Hepatocyte (in vitro differentiated cells): ENCODE data around the gene PDHX. TPM values are rescaled to one million over a fixed set of nuclear protein-coding genes. Genes with fewer than 3 reads are reported as not detected.
A peak's percentile ranks its signal among the peaks of the same experiment; 100 is the strongest.

ENCODE experiments used
- DNase-seq: peaks from one replicate; pipeline ENCODE4 v3.0.0-alpha.2; 2016; ENCODE audit warnings: low spot score
- H2AFZ ChIP-seq: fragments of 200-600 bp; sonication (generic); 2 replicates; pipeline ENCODE4 v1.6.0; 2016; ENCODE audit warnings: antibody characterized with exemption, mild to moderate bottlenecking
- H3K27ac ChIP-seq: fragments of 200-600 bp; sonication (generic); 2 replicates; pipeline ENCODE4 v1.5.1; 2016; ENCODE audit warnings: mild to moderate bottlenecking
- H3K27me3 ChIP-seq: fragments of 200-600 bp; sonication (generic); 2 replicates; pipeline ENCODE4 v1.6.1; 2016
- H3K36me3 ChIP-seq: fragments of 200-600 bp; sonication (generic); replicated peaks from 2 replicates; pipeline ENCODE4 v1.5.1; 2016; ENCODE audit warnings: low read depth; ENCODE audit not compliant: insufficient read depth
- H3K4me1 ChIP-seq: fragments of 200-600 bp; sonication (generic); 2 replicates; pipeline ENCODE4 v1.5.1; 2016; ENCODE audit warnings: mild to moderate bottlenecking, moderate library complexity; ENCODE audit not compliant: insufficient read depth
- H3K4me2 ChIP-seq: fragments of 200-600 bp; sonication (generic); 2 replicates; pipeline ENCODE4 v1.6.0; 2016
- H3K4me3 ChIP-seq: fragments of 200-600 bp; sonication (generic); 2 replicates; pipeline ENCODE4 v1.5.1; 2016; ENCODE audit warnings: mild to moderate bottlenecking
- H3K79me2 ChIP-seq: fragments of 200-600 bp; sonication (generic); 2 replicates; pipeline ENCODE4 v1.6.0; 2017; ENCODE audit warnings: mild to moderate bottlenecking
- H3K9me2 ChIP-seq: fragments of 200-600 bp; sonication (generic); replicated peaks from 2 replicates; pipeline ENCODE4 v1.6.0; 2017; ENCODE audit warnings: mild to moderate bottlenecking; ENCODE audit not compliant: insufficient read depth
- H3K9me3 ChIP-seq: fragments of 200-600 bp; sonication (generic); 2 replicates; pipeline ENCODE4 v1.5.1; 2016; ENCODE audit warnings: low read depth, mild to moderate bottlenecking
- H4K20me1 ChIP-seq: fragments of 200-600 bp; sonication (generic); 2 replicates; pipeline ENCODE4 v1.6.0; 2016; ENCODE audit warnings: mild to moderate bottlenecking; ENCODE audit not compliant: insufficient read depth, poor library complexity, severe bottlenecking
- EZH2 ChIP-seq: fragments of 200-600 bp; sonication (generic); IDR thresholded peaks from 2 replicates; pipeline ENCODE4 v1.6.1; 2016; ENCODE audit warnings: antibody characterized with exemption, mild to moderate bottlenecking, borderline replicate concordance
- EZH2phosphoT487 ChIP-seq: fragments of 200-600 bp; sonication (generic); IDR thresholded peaks from one replicate; pipeline ENCODE4 v1.6.1; 2018; ENCODE audit warnings: antibody characterized with exemption, mild to moderate bottlenecking, low read depth, moderate library complexity; ENCODE audit not compliant: unreplicated experiment, severe bottlenecking
- WGBS: methylation state at CpG from one replicate; pipeline ENCODE4 v1.1.6; 2016; ENCODE audit warnings: low lambda C conversion rate; ENCODE audit errors: missing lambda C conversion rate; 5-methylcytosine and 5-hydroxymethylcytosine counted together
- polyA plus RNA-seq: library from polyadenylated mRNA; unstranded; fragments of >200 nt; fragmentation: Nextera tagmentation; extraction: Ambion mirVana; gene quantifications from 2 replicates; pipeline ENCODE4 v1.2.1, GENCODE V29; 2016
- total RNA-seq: library from RNA; depleted of rRNA; stranded (reverse); fragments of >200 nt; gene quantifications from 2 replicates; pipeline ENCODE4 v1.2.3, GENCODE V29; 2014
- TF ChIP-seq, protein P1 (sequence below): fragments of 200-600 bp; sonication (generic); IDR thresholded peaks from 2 replicates; pipeline ENCODE4 v1.5.1; 2016; ENCODE audit warnings: antibody characterized with exemption, mild to moderate bottlenecking; ENCODE audit not compliant: poor library complexity

Gene PDHX
- total and polyA plus RNA-seq, 2 experiments from 2014 or later: 44.8 to 46.8 TPM

DNA sequence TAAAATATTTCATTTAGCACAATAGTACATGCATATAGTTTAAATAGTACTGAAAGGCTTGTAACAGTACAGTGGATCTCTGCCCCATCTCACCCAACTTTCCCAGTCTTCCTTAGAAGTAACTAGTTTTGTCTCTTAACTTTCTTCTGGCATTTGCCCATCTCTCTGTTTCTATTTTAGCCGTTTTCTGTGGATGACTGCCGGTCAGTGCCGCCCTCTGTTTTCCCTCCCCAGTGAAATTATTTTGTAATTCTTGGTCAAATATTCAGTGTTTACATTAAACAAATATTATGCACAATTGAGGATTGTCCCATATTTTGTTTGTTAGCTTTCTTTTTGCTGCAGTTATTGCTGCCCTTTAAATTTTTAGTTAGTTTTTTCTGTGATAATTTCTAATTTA, 8.3 kb downstream of the PDHX start:
- H3K9me2 ChIP-seq: no peaks in the 10 kb centered on the region
- H3K27me3 ChIP-seq: no peaks in the 10 kb centered on the region
- peaks cover 95% of the 10 kb centered on the region for H3K79me2 ChIP-seq
- no peak for TF ChIP-seq EZH2
- no peak for TF ChIP-seq EZH2phosphoT487
- TF ChIP-seq, protein P1, sequence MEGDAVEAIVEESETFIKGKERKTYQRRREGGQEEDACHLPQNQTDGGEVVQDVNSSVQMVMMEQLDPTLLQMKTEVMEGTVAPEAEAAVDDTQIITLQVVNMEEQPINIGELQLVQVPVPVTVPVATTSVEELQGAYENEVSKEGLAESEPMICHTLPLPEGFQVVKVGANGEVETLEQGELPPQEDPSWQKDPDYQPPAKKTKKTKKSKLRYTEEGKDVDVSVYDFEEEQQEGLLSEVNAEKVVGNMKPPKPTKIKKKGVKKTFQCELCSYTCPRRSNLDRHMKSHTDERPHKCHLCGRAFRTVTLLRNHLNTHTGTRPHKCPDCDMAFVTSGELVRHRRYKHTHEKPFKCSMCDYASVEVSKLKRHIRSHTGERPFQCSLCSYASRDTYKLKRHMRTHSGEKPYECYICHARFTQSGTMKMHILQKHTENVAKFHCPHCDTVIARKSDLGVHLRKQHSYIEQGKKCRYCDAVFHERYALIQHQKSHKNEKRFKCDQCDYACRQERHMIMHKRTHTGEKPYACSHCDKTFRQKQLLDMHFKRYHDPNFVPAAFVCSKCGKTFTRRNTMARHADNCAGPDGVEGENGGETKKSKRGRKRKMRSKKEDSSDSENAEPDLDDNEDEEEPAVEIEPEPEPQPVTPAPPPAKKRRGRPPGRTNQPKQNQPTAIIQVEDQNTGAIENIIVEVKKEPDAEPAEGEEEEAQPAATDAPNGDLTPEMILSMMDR: no peak
- DNase-seq: no peak
- peaks cover 23% of the 10 kb centered on the region for H4K20me1 ChIP-seq
- H3K9me3 ChIP-seq: no peaks in the 10 kb centered on the region
- H3K27ac ChIP-seq: no peak overlapping the region
- 74% methylated on average over 3 of the region's 3 CpGs for WGBS
- no peak overlapping the region for H2AFZ ChIP-seq
- H3K4me1 ChIP-seq: peaks cover 28% of the 10 kb centered on the region
- H3K4me2 ChIP-seq: no peak overlapping the region
- H3K4me3 ChIP-seq: no peak overlapping the region
- H3K36me3 ChIP-seq: no peaks in the 10 kb centered on the region

DNA sequence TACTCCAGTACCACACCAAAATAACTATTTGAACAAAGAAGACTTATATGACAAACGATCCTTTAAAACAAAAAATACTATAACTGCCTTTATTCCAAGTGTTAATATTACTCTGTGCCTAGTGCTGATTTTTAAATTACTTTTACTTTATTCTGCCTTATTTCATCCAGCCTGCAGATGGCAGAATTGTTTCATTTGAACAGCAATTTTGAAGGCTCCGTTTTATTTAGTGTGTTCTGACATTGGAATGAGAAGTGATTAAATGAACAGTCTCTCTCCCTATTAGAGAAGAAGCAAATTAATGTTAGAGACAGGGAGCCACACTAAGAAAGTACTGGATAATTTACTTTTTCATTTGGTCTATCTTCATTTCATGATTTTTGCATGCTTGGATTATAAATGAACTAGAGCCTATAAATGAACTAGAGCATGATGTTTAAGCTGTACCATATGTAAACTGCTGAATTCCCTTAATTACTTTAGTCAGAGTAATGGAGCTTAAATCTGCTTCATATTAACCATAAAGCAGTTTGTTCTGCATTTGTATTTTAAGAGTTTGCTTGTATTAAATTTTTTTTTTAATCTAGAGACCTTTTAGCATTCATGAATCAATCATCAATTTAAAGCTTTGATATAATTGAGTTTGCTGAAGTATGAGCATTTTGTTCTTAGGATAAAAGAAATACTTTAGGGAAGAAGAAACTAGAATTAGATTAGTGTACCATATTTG, 9.8 kb downstream of the PDHX start:
- H3K9me3 ChIP-seq: no peaks in the 10 kb centered on the region
- no peak overlapping the region for H3K4me2 ChIP-seq
- H3K9me2 ChIP-seq: no peaks in the 10 kb centered on the region
- peaks cover 23% of the 10 kb centered on the region for H4K20me1 ChIP-seq
- no peak overlapping the region for H2AFZ ChIP-seq
- H3K4me3 ChIP-seq: no peak overlapping the region
- DNase-seq: peak; percentile 51
- H3K27ac ChIP-seq: no peak overlapping the region
- TF ChIP-seq, protein P1: peak; percentile 77
- no peak for TF ChIP-seq EZH2phosphoT487
- peaks cover 32% of the 10 kb centered on the region for H3K4me1 ChIP-seq
- no peaks in the 10 kb centered on the region for H3K36me3 ChIP-seq
- WGBS: 8% methylated on average over 2 of the region's 2 CpGs
- H3K79me2 ChIP-seq: peaks cover 94% of the 10 kb centered on the region
- H3K27me3 ChIP-seq: no peaks in the 10 kb centered on the region

GRCh38 chr11:34926831-34927132, 10.4 kb downstream of the PDHX start:
- no peak for DNase-seq
- H2AFZ ChIP-seq: no peak overlapping the region
- H3K9me2 ChIP-seq: no peaks in the 10 kb centered on the region
- H3K27me3 ChIP-seq: no peaks in the 10 kb centered on the region
- peaks cover 23% of the 10 kb centered on the region for H4K20me1 ChIP-seq
- H3K9me3 ChIP-seq: no peaks in the 10 kb centered on the region
- no peak for TF ChIP-seq EZH2phosphoT487
- no peak overlapping the region for H3K4me3 ChIP-seq
- H3K79me2 ChIP-seq: peaks cover 94% of the 10 kb centered on the region
- H3K4me2 ChIP-seq: no peak overlapping the region
- H3K4me1 ChIP-seq: peaks cover 32% of the 10 kb centered on the region
- no peaks in the 10 kb centered on the region for H3K36me3 ChIP-seq
- H3K27ac ChIP-seq: no peak overlapping the region

- Histone ChIP-seq H3K9me2 (no peaks in the 10 kb centered on the region), H3K36me3 (peaks cover 5% of the 10 kb centered on the region), H3K27me3 (no peaks in the 10 kb centered on the region), H3K4me1 (peaks cover 32% of the 10 kb centered on the region), H3K4me3 (no peak overlapping the region), H3K9me3 (no peaks in the 10 kb centered on the region), H4K20me1 (peaks cover 21% of the 10 kb centered on the region), H3K4me2 (no peak overlapping the region), H2AFZ (no peak overlapping the region), H3K27ac (no peak overlapping the region), H3K79me2 (peaks cover 92% of the 10 kb centered on the region)
- 29% methylated on average over 3 of the region's 3 CpGs for WGBS
- TF ChIP-seq, protein P1: no peak
- no peak for TF ChIP-seq EZH2phosphoT487
- TF ChIP-seq EZH2: no peak
- DNase-seq: no peak
Measured at GRCh38 chr11:34928268-34928959, 12.0 kb downstream of the PDHX start.
